NOMO-1 (cell line): ENCODE measurements around the gene ITSN1.
A peak's percentile ranks its signal among the peaks of the same experiment; 100 is the strongest.

Source experiments
- DNase-seq, 2 experiments: peaks; one replicate each; lab custom pipeline; 2025; ENCODE audit not compliant: unreplicated experiment in 2 of 2; lab: John Stamatoyannopoulos, UW

Gene ITSN1

DNA sequence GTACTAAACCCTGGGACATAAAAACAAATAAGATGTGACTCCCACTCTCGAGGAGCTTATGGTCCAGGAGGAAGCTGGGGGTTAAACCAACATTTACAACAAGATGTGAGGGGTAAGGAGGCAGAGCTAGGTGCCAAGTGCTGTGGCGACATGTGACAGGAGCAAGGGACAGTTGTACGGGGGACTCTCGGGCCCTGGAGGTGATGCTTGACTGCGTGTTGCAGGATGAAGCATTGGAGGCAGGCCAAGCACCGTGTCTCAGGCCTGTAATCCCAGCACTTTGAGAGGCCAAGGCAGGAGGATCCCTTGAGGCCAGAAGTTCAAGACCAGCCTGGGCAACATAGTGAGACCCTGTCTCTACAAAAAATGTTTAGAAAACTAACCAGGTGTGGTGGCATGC is 236.5 kb downstream of the ITSN1 start:
- DNase-seq, result no peak

DNA sequence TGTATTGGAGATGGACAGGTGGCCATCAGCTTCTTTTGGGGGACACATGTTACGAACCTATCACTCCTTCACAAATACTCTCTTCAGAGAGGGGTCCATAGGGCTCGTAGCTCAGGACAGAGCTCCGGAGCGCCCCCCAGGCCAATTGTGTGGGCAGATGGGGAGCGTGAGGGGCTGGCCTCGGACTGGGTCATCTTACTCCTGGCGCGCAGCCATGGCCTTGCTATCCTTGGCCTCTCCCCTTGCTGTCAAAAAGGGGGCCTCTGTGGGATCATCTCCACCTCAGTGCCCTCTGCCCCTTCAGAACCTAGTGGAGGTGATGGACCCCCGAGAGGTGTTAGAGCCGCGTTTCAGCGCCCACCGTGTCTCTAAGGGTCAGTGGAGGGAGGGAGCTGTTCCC is 238.3 kb downstream of the ITSN1 start:
- DNase-seq, result no peak

DNA sequence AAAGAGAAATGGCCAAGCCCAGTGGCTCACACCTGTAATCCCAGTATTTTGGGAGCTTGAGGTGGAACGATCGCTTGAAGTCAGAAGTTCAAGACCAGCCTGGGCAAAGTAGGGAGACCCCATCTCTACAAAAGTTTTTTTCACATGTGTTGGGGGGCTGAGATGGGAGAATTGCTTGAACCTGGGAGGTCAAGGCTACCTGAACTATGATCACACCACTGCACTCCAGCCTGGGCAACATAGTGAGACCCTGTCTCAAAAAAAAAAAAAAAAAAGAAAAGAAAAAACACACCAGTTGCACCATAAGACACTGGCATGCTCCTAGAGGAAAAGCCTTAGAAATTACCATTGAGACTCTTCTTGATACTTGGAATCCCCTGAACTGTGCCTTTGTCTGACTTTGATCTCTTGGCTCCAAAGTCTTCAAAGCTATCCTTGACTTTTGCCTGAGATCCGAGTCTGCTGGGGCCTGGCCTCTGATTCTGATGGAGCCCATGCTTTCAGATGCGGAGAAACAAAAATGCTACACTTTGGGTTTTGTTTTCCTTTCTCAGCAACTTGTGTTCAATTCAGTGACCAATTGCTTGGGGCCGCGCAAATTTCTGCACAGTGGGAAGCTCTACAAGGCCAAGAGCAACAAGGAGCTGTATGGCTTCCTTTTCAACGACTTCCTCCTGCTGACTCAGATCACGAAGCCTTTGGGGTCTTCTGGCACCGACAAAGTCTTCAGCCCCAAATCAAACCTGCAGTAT is 239.6 kb downstream of the ITSN1 start:
- no peak for DNase-seq

DNA sequence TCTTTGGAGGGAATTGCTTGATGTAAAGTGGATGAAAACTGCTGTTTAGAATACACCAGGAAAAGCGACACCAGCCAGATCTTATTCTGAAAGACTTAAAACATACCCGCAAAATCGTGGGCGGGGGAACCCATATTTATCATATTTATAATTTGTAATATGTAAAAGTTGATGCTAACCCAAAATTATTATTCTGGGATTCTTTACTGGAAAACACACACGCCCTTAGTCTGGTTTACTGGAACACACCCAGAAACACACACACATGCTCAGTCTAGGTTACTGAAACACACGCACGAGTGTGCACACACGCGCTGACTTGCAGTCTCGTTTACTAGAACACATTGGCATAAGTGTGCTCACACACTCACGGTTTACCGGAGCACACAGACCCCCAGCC is 240.8 kb downstream of the ITSN1 start:
- DNase-seq, result no peak

DNA sequence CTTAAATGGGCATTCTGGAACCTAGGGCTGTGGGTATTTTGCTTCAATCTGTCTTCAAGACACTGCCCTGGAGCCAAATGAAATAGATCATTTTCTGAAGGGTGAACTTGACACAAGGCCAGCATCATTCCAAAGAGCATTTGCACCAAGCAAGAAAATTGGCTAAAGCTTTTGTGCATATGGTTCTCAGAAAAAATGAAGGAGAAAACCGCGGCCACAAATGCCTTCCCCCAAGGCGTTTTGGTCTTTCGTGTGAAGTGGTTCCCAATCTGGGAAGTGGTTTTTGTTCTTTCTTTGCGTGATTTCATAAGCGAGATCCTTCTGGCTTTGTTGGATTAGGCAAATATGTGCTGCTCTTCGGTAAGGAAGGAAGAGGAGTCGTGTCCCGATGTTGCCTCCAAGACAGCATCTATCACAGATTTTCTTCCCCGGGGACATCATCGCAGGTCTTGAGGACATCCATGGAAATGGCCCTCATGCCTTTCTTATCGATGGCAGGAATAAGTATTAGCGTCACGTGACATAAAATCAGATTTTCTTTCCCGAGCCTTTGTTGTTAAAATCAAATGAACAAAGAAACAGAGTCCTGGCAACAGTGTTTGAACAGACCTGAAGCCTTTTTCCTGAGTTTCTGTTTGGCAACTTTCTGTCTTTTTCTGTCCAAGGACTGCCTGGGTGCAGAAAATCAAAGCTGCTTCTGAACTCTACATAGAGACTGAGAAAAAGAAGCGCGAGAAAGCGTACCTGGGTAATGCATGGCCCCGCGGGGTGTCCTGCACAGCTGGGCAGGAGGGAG is 242.3 kb downstream of the ITSN1 start:
- DNase-seq, result no peak

DNA sequence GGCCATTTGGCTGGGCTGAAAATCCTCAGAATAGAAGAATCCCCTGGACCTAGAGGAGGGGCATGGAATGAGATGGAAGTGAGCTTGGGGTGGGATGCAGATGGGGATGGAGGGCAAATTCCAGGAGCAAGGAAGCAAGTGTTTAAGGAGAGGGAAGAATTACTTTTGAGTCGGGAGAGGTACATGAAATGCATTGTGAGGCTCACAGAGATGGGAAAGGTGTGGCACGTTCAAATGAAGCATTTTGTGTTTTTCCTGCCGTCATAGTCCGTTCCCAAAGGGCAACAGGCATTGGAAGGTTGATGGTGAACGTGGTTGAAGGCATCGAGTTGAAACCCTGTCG is 242.8 kb downstream of the ITSN1 start:
- DNase-seq, result no peak

DNA sequence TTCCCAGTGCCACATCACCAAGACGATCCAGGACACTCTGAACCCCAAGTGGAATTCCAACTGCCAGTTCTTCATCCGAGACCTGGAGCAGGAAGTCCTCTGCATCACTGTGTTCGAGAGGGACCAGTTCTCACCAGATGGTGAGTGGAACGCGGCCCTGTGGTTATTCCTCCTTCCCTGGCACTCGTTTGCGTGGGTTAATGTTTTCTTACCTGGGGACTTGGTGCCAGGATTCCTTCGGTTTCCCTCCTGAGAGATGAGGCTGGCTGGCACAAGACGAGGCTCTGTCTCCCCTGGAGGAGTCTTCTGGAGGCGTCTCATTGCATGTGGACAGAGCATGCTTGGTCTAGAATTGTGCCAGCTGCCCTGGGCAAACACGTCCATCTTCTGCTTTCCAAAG is 244.0 kb downstream of the ITSN1 start:
- no peak for DNase-seq

DNA sequence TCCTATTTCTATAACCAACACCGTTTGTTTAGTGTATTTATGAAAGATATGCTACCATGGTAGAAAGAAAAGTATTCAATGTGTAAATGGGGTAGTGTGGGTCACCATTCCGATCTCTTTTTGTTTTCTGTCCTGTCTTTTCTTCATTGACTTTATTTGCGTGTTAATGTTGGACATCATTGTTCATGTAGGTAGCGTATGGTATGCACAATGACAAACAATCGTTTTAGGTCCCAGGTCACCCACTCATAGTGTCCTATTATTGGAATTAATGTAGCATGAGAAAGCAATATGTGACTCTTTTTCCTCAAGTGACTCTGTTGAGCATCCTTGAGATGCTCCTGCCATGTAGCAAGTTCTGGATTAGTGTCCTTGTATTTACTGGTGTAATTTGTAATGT is 247.9 kb downstream of the ITSN1 start:
- DNase-seq, result no peak

DNA sequence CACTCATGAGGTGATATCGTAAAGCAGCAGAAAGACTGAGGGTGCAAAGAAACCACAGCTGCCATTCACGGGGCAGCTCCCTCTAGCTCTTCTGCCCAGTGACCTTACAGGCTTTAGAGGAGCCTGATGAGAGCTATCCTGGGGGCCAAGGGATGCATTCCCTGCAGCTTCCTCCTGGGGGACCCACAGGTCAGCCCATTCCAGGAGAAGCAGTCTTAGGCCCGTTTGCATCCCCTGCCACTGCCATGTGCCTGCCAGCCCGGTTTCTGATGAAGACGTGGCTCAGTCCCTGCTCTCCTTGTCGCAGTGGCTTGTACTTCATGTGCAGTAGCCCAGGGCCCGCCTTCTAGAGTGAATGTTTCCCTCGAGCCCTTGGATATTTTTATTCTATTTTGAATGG is 250.6 kb downstream of the ITSN1 start:
- DNase-seq, result no peak

DNA sequence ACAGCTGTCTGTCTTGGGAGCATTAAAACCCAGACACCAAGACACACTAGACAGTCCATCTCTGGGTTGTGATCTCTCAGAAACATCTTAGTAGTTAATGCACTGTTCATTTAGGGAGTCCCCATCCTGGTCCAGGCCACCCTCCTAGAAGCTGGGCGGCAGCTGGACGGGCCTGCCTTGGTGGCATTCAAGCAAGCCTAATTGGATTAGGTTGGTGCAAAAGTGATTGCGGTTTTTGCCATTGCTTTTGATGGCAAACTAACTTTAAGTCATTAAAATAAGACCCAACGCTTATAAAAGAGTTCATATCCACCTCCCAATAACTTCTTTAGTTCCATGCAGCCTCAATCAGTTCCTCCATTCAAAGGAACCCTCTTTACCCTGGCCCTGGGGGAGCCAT is 251.6 kb downstream of the ITSN1 start:
- DNase-seq, result no peak

DNA sequence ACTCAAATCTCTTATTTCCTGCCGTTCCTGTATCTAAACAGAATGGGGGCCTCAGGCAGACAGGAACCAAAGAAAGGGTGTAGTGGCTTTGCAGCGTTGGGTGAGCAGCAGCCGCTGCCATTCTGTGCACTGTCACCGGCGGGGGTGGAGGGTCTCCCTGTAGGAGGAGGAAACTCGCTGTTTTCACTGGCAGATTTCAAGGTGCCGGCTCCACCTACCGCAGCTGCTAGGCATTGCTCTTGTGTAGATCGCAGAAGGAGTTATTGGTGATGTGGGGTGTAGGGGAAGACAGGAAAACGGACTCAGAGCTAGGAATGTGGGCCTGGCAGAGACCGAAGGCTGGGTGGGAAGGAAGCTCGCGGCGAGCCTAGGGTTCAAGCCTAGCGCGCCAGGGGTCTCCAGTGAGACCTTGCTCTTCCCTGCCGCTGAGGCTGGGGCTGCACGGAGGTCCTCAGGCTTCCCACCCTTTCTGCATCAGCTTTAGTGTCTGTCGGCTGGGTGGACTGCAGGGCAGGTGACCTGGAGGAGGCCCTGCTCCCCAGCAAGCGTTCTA is 252.5 kb downstream of the ITSN1 start:
- DNase-seq, result peak; percentile 65 to 66

DNA sequence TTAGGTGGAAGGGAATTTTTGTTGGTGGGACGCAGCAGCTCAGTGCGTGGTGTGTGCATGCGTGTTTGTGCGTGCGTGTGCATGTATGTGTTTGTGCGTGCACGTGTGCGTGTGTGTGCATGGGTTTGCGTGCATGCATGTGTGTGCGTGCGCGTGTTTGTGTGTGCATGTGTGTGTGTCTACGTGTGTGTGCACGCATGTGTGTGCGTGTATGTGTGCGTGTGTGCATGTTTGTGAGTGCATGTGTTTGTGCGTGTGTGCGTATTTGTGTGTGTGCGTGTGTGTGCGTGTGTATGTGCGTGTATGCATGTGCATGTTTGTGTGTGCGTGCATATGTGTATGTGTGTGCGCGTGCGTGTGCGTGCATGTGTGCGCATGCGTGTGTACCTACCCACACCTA is 253.1 kb downstream of the ITSN1 start:
- no peak for DNase-seq

DNA sequence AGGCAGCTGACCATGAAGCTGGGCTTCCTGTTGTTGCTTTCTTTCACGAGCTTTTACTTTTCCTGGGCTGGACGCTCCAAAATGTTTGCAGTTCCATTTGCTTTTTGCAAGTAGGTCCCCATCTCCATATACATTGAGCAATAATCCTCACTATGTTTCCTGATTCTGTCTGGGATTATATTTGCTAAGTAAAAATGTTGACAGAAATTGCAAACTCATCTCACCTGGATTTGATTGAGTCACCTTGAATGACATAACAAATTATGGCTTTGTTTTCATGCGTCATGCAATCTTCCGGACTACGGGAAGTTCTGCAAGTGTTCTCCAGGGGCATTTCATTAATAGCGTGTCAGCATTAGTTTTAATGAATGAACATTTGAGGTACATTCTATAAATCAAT is 254.4 kb downstream of the ITSN1 start:
- no peak for DNase-seq

DNA sequence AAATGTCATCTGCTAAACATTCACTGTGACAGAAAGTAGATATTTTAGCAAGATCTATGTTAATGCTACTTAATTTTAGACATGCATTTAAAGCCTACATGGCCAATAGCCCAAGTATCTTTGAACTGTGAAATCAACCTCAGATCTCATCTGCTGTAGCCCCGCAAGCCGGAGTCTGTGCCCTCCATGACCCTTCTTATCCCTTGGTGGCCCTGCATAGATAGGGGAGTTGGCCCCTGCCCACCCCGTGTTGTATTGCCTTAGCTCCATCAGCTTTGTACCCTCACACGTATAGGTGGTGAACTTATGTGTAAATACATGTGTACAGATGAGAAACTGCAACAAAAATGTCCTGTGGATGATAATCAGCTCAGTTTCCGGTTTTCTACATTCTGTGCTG is 254.8 kb downstream of the ITSN1 start:
- no peak for DNase-seq

DNA sequence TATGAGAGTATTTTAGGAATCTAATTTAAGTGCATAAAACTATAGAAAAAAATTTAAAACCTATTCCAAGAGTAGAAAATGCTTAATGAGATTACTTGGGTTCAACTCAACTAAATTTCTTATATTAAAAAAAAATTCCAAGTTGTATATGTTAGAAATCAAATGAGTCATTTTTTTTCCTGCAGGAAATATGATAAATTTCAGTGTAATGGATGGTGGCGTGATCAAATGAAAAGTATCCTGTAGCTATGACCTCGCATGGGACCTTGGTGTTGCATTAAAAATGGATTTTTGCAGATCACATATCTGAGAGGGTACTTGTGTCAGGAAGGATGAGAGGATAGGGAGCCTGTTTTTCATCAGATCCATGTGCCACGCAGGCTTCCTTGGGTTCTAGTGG is 255.4 kb downstream of the ITSN1 start:
- DNase-seq, result no peak

DNA sequence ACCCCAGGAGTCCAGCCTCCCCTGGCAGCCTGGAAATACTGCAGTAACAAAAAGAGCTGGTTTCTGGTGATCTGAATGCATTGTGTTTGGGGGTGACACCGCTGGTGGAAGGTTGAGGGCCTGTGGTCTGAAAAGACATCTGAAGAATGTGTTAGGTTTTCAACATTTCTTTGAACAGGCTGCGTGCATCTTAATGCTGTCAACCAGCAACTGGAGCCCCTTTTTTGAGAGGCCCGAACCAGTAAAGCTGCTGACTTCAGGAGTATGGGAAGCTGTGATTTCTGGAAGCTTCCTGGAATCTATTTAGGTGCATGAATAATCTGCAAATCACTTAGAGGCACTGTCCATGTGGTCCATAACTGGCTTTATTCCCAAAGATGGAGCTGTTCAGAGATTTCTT is 256.3 kb downstream of the ITSN1 start:
- DNase-seq, result no peak

DNA sequence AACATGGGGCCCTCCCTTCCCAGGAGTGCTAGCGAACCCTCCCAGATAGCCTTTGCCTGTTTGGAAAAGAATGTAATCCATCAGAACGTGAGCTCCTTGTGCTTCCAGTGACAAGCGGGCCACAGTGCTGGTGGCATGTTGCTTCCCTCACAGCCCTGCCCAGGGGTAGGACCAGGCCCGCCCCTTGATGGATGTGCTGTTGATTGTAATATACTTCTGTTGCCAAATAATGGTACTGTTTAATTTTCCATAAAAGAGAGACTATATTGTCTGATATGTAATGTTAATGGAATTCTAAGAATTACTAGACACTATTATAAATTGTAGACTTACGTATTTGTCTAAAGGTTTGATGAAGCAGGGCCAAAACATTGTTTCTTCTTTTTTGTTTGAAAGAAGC is 256.9 kb downstream of the ITSN1 start:
- no peak for DNase-seq

DNA sequence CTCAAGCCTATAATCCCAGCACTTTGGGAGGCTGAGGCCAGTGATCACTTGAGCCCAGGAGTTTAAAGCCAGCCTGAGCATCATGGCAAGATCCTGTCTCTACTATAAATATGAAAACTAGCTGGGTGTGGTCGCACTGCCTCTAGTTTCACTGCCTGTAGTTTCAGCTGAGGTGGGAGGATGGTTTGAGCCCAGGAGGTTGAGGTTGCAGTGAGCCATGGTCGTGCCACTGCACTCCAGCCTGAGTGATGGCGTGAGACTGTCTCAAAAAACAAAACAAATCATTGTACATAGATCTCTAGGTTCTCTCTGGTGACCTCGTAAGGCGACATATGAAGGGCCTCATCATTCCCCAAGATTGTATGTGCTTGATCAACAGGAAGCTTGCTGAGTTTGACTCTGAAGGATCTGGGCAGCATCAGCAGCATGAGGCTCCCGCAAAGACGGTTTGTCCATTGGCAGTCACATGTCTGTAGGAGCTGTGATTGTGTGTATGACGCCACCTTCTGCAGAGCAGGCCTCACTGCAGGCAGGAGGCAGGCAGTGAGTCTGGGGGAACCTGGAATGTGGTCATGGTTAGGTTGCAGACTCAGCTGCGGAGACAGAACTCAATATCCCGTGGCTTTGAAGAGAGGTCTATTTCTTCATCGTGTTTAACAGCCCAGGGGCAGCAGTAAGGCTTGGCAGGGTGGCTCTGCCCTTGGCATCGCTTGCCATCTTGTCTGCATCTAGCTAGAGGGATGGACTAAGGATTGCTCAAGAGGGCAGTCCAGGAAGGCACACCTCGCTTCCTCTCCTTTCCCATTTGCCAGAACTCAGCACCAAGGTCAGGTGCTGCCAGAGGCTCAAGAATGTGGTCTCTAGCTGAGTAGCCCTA is 259.3 kb downstream of the ITSN1 start:
- DNase-seq, result no peak

DNA sequence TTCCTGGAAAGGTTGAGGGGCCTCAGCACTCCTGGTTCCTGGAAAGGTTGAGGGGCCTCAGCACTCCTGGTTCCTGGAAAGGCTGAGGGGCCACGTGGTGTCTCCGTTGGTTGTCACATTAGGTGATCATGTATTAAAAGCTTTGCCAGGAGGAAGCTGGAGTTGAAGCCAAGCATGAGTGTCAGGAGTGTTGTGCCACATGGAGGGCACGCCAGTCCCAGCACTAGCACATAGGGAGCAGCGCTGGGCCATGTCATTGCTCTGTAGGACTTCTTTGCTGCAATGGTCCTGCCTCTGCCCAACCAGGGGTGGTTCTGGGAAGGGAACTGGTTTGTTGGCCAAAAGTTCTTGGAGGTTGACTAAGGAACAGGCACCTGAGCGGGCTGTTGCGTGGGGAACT is 260.0 kb downstream of the ITSN1 start:
- DNase-seq, result no peak

DNA sequence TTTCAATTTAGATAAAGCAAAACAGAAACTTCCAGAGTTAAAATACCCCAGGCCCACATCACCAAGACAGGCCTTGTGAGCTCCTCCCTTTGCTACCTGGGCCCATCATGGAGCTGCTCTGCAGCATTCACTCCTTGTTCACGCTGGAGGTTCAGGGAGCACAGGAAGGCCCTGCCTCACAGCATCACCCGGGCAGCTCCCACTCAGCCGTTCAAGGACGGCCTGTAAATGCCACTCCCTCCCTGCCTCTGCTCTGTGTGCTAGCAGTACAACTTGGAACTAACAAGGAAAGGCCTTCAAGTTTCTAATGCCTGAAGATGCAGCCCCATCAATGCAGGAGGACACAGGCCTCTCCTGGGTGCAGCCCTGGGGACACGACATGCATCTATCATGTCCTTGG is 261.7 kb downstream of the ITSN1 start:
- DNase-seq, result no peak

DNA sequence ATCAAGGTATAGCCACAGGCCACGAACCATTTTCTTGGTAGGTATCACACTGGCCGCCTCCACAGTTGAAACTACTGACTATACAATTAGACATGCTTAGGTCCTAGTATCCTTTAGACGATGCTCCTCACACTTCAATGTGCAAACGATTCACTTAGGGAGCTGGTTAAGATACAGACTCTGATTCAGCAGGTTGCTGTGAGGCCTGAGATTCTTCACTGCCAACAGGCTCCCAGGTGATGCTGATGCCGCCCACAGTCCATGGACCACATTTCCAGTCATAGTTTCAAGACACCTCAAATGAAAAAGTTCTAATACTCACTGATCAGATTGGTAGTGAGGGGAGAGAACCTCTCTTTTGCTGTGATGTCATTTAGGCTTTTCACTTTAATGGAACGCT is 266.5 kb downstream of the ITSN1 start:
- no peak for DNase-seq
